K562 (cell line): ENCODE measurements around the gene TMEM163. TPM values are rescaled to one million over a fixed set of nuclear protein-coding genes. Genes with fewer than 3 reads are reported as not detected.
A peak's percentile ranks its signal among the peaks of the same experiment; 100 is the strongest.

Experiments used
- ARID1B ChIP-seq: fragments of 450-650 bp; IDR thresholded peaks from 2 replicates; pipeline ENCODE4 v1.6.1; 2016; ENCODE audit warnings: antibody characterized with exemption, mild to moderate bottlenecking, inconsistent platforms
- BACH1 ChIP-seq: fragments of 200-800 bp; sonication (Bioruptor generic); IDR thresholded peaks from 2 replicates; pipeline ENCODE4 v1.6.1; 2016; ENCODE audit warnings: missing genetic modification characterization, missing compliant biosample characterization
- CEBPG ChIP-seq, 3 experiments: fragments of 200-800 bp in 1 of 3; sonication (Bioruptor generic) in 1 of 3; sonication (generic) in 1 of 3; formaldehyde crosslinking in 1 of 3; IDR thresholded peaks in 2 of 3; conservative IDR thresholded peaks in 1 of 3; 2 replicates each; pipeline versions ENCODE4 v1.6.1 to v1.8.0; 2016 to 2022; ENCODE audit warnings: missing compliant biosample characterization in 2 of 3, missing genetic modification characterization in 2 of 3, mild to moderate bottlenecking in 1 of 3, missing genetic modification reagents in 1 of 3
- CREB1 ChIP-seq, 2 experiments: sonication (generic) in 1 of 2; formaldehyde crosslinking in 1 of 2; IDR thresholded peaks; 2 replicates each; pipeline versions ENCODE4 v1.6.1 to v1.8.0; 2012 to 2022; ENCODE audit warnings: inconsistent platforms in 1 of 2, mild to moderate bottlenecking in 1 of 2, missing genetic modification reagents in 1 of 2, moderate library complexity in 1 of 2
- ELF1 ChIP-seq: fragments of 200-800 bp; sonication (Bioruptor generic); IDR thresholded peaks from 2 replicates; pipeline ENCODE4 v1.6.1; 2016; ENCODE audit warnings: missing genetic modification characterization, missing compliant biosample characterization
- ESRRA ChIP-seq: fragments of 450-650 bp; IDR thresholded peaks from 2 replicates; pipeline ENCODE4 v1.6.1; 2014; ENCODE audit warnings: low read depth, mild to moderate bottlenecking, moderate library complexity, borderline replicate concordance
- FOS ChIP-seq: IDR thresholded peaks from 3 replicates; pipeline ENCODE4 v1.6.1; 2011; ENCODE audit not compliant: insufficient read length; ENCODE audit errors: extremely low read depth
- FUS ChIP-seq: fragments of 200-400 bp; formaldehyde crosslinking; optimal IDR thresholded peaks from 2 replicates; pipeline ENCODE3; 2017; ENCODE audit warnings: low read depth, low read length
- HDAC3 ChIP-seq: fragments of 450-650 bp; IDR thresholded peaks from 2 replicates; pipeline ENCODE4 v1.6.1; 2018; ENCODE audit warnings: borderline replicate concordance, mild to moderate bottlenecking, moderate library complexity; ENCODE audit not compliant: partially characterized antibody
- KLF6 ChIP-seq: fragments of 250-450 bp; sonication (Bioruptor Pico); IDR thresholded peaks from 2 replicates; pipeline ENCODE4 v1.4.0; 2020; ENCODE audit warnings: mild to moderate bottlenecking, moderate library complexity, borderline replicate concordance
- LEF1 ChIP-seq: fragments of 450-650 bp; IDR thresholded peaks from 2 replicates; pipeline ENCODE4 v1.6.1; 2016; ENCODE audit warnings: mild to moderate bottlenecking
- MCM2 ChIP-seq: fragments of 450-650 bp; IDR thresholded peaks from 2 replicates; pipeline ENCODE4 v1.6.1; 2017; ENCODE audit warnings: low read depth, mild to moderate bottlenecking
- NR2C2 ChIP-seq, 2 experiments: fragments of 200-800 bp in 1 of 2; sonication (Bioruptor generic) in 1 of 2; sonication (generic) in 1 of 2; formaldehyde crosslinking in 1 of 2; IDR thresholded peaks; 2 replicates each; pipeline versions ENCODE4 v1.6.1 to v1.8.0; 2016 to 2022; ENCODE audit warnings: mild to moderate bottlenecking in 1 of 2, missing compliant biosample characterization in 1 of 2, missing genetic modification characterization in 1 of 2, missing genetic modification reagents in 1 of 2
- SNAPC5 ChIP-seq: fragments of 250-450 bp; sonication (Bioruptor Pico); IDR thresholded peaks from 2 replicates; pipeline ENCODE4 v1.8.0; 2021; ENCODE audit warnings: moderate library complexity, mild to moderate bottlenecking, inconsistent platforms
- SRF ChIP-seq, 2 experiments: fragments of 250-450, 450-650 bp in 1 of 2; sonication (Bioruptor Pico) in 1 of 2; sonication (generic) in 1 of 2; formaldehyde crosslinking; IDR thresholded peaks; 2 replicates each; pipeline versions ENCODE4 v1.5.0 to v1.5.1; 2020 to 2022; ENCODE audit warnings: mild to moderate bottlenecking in 1 of 2, missing genetic modification reagents in 1 of 2
- TRIM24 ChIP-seq, 2 experiments: fragments of 450-650 bp; IDR thresholded peaks; 2 replicates each; pipeline ENCODE4 v1.6.1; 2016
- ZBTB11 ChIP-seq, 3 experiments: fragments of 200-800 bp in 1 of 3; fragments of 250-450 bp in 1 of 3; fragments of 450-650 bp in 1 of 3; sonication (Bioruptor Pico) in 1 of 3; sonication (Bioruptor generic) in 1 of 3; formaldehyde crosslinking in 1 of 3; IDR thresholded peaks; 2 replicates each; pipeline versions ENCODE4 v1.6.1 to v1.8.0; 2016 to 2022; ENCODE audit warnings: mild to moderate bottlenecking in 2 of 3, missing genetic modification characterization in 2 of 3, missing compliant biosample characterization in 1 of 3, moderate library complexity in 1 of 3
- ZBTB34 ChIP-seq: fragments of 250-450 bp; sonication (Bioruptor Pico); IDR thresholded peaks from 2 replicates; pipeline ENCODE4 v1.8.0; 2021; ENCODE audit warnings: mild to moderate bottlenecking, moderate library complexity
- ZFX ChIP-seq: sonication (generic); formaldehyde crosslinking; IDR thresholded peaks from 2 replicates; pipeline ENCODE4 v1.8.0; 2022; ENCODE audit warnings: mild to moderate bottlenecking, missing genetic modification reagents, moderate library complexity
- ZNF589 ChIP-seq: fragments of 200-800 bp; sonication (Bioruptor generic); IDR thresholded peaks from 2 replicates; pipeline ENCODE4 v1.6.1; 2016; ENCODE audit warnings: low read depth, missing genetic modification characterization, missing compliant biosample characterization
- ZNF644 ChIP-seq: fragments of 200-800 bp; sonication (Bioruptor generic); IDR thresholded peaks from 2 replicates; pipeline ENCODE4 v1.6.1; 2016; ENCODE audit warnings: low read depth, missing genetic modification characterization, missing compliant biosample characterization
- ZNF766 ChIP-seq: fragments of 200-800 bp; sonication (Bioruptor generic); conservative IDR thresholded peaks from 2 replicates; pipeline ENCODE4 v1.6.1; 2016; ENCODE audit warnings: missing genetic modification characterization, missing compliant biosample characterization
- polyA plus RNA-seq, 8 experiments: library from polyadenylated mRNA; depleted of rRNA in 4 of 8; stranded (reverse) in 5 of 8; unstranded in 3 of 8; fragments of >200 nt; fragmentation: Nextera tagmentation in 2 of 8; fragmentation: Illumina TruSeq in 1 of 8; extraction: Ambion mirVana in 2 of 8; extraction: Trizol in 1 of 8; gene quantifications; 2 replicates each; pipeline versions ENCODE4 v1.2.1 to v1.2.3, GENCODE V29; 2011 to 2014; ENCODE audit warnings: inconsistent platforms in 1 of 8, missing spikeins in 1 of 8
- total RNA-seq, 7 experiments: library from RNA; depleted of rRNA in 6 of 7; stranded (reverse); fragments of >200 nt in 6 of 7; fragmentation: Illumina TruSeq in 2 of 7; extraction: Trizol in 2 of 7; gene quantifications; 2 replicates each; pipeline versions ENCODE4 v1.2.1 to v1.2.3, GENCODE V29; 2011 to 2021; ENCODE audit warnings: low replicate concordance in 1 of 7

Gene TMEM163
- total and polyA plus RNA-seq, 9 of the 15 experiments (the other 6 are each of a cell fraction or from before 2014, with no cell fraction given), result 0.04 to 0.68 (median 0.16) TPM; not detected in 3

- TF ChIP-seq ZNF589 (CRISPR knock-in tag) (peak; percentile 71; the same call in 1 of the 2 replicates), LEF1 (peak; percentile 51; the same call in 1 of the 2 replicates), ELF1 (tag) (no peak), NR2C2 (CRISPR knock-in tag; IDR thresholded peaks at IDR 0.05) (no peak), NR2C2 (tag; IDR thresholded peaks at IDR 0.05) (peak; percentile 92), ZNF644 (tag) (peak; percentile 65; the same call in 1 of the 2 replicates), ZNF766 (peak; percentile 76), SNAPC5 (CRISPR knock-in tag) (no peak), ZBTB34 (CRISPR knock-in tag) (no peak), HDAC3 (peak; percentile 52), KLF6 (CRISPR knock-in tag) (no peak), ZBTB11 (CRISPR knock-in tag; IDR thresholded peaks at IDR 0.05) (peak in 1 of 3 experiments; percentile 61; a peak in 1 of 6 replicates), MCM2 (no peak), FUS (no peak), ESRRA (peak; percentile 95), ARID1B (peak; percentile 83), SRF (CRISPR knock-in tag; IDR thresholded peaks at IDR 0.05) (peak in 1 of 2 experiments; percentile 63; a peak in 2 of 4 replicates), BACH1 (tag) (peak; percentile 88; the same call in 1 of the 2 replicates), ZFX (CRISPR knock-in tag) (peak; percentile 47; the same call in 1 of the 2 replicates), TRIM24 (IDR thresholded peaks at IDR 0.05) (peak in 1 of 2 experiments; percentile 51; a peak in 1 of 4 replicates), FOS (peak; percentile 53), CEBPG (CRISPR knock-in tag; IDR thresholded peaks at IDR 0.05) (no peak), CEBPG (tag; conservative IDR thresholded peaks at IDR 0.05 in 1 of 2, IDR thresholded peaks at IDR 0.05 in 1 of 2) (peak in 1 of 2 experiments; percentile 70; a peak in 2 of 4 replicates), CREB1 (IDR thresholded peaks at IDR 0.05) (no peak), CREB1 (CRISPR knock-in tag; IDR thresholded peaks at IDR 0.05) (peak; percentile 45; the same call in 1 of the 2 replicates)
These were observed 35.2 kb downstream of the TMEM163 start (continued) for GRCh38 chr2:134683561-134684112.
